Fibroblast of lung (primary cell): ENCODE data around the gene XAB2.

Experiments used
- CTCF ChIP-seq, 2 donors: IDR thresholded peaks in 1 of 2; conservative IDR thresholded peaks in 1 of 2; 1 replicate in 1 of 2; 2 replicates in 1 of 2; pipeline ENCODE4 v1.5.1; 2011 to 2012; ENCODE audit warnings: low read length in 2 of 2, control low read depth in 1 of 2, inconsistent platforms in 1 of 2, low read depth in 1 of 2, mild to moderate bottlenecking in 1 of 2
- EZH2 ChIP-seq: IDR thresholded peaks from 2 replicates; pipeline ENCODE4 v1.5.1; 2012; ENCODE audit warnings: low read length, control low read depth, mild to moderate bottlenecking; ENCODE audit errors: missing control alignments

DNA sequence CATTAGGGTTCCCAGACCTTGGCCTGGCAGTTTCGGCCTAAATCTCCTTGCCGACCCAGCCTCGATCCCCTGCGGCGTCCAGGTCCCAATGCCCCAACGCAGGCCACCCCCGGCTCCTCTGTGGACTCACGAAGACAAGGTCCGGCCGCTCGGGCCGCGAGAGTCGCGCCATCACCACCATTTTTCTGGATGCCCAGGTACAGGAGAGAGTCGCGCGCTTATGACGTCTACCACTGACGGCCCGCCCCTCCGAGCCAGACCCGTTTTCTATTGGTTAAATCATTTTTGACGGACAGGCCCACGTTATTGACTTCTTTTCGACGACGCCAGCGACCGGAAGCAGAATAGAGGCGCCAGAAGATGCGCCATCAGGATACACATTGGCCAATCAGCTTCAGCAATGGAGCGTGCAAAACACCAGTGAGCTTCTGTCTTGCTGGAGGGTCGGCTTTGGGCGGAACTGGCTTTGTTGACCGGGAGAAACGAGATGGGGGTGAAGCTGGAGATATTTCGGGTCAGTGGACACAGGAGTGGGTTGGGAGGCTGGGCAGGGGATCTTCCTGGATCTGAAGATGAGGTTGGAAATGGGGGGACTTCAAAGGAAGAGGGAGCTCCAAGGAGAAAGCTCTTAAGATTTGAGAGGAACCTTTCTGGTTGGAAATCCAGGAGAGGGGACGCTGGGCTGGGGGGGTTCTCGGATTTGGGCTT lies at the start of gene XAB2, which contains the start of gene PET100:
- TF ChIP-seq CTCF (conservative IDR thresholded peaks at IDR 0.05 in 1 of 2, IDR thresholded peaks at IDR 0.05 in 1 of 2; ENCODE audit: low read depth in 1 of 2, low read length in 2 of 2) = no peak
- TF ChIP-seq EZH2 = no peak
